Mucosa of gallbladder (tissue), 1 donor: ENCODE measurements around the gene ZNF695. TPM values are rescaled to one million over a fixed set of nuclear protein-coding genes. Genes with fewer than 3 reads are reported as not detected.
A peak's percentile ranks its signal among the peaks of the same experiment; 100 is the strongest.

Experiments used
- DNase-seq: peaks from one replicate; pipeline ENCODE4 v3.0.0-alpha.2; 2020; ENCODE audit warnings: low spot score
- total RNA-seq: library from RNA; stranded (reverse); gene quantifications from one replicate; pipeline ENCODE4 v1.2.1, GENCODE V29; 2021
- donor health status: DM: no; HTN: no; CAD: no.

The ZNF695 gene
- total RNA-seq, 1 donor from 2014 or later, result 0.06 TPM

GRCh38 chr1:246959944-246960693, 47.7 kb downstream of the ZNF695 start:
- no peak for DNase-seq

- DNase-seq, result no peak
Measured at GRCh38 chr1:246954126-246954525, 53.7 kb downstream of the ZNF695 start.

GRCh38 chr1:246951413-246951812, 56.4 kb downstream of the ZNF695 start:
- DNase-seq, result no peak

DNA sequence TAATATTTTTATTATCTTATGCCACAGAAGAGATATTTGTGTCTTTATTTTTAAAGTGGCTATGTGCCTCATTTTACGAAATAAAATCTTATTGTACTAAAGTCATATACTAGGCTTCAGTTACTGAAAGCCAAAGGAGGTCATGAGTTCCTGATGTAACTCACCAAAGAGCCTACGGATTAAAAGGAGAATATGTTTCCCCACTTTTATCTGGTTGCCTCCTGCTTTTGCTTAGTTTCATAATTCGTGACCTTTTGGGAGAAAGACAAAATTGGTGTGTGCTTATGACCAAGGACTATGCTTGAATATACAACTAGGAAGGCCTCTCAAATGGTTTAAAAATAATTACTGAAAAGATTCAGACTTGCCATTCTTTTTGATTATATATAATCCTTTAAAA, 57.9 kb downstream of the ZNF695 start:
- no peak for DNase-seq

DNA sequence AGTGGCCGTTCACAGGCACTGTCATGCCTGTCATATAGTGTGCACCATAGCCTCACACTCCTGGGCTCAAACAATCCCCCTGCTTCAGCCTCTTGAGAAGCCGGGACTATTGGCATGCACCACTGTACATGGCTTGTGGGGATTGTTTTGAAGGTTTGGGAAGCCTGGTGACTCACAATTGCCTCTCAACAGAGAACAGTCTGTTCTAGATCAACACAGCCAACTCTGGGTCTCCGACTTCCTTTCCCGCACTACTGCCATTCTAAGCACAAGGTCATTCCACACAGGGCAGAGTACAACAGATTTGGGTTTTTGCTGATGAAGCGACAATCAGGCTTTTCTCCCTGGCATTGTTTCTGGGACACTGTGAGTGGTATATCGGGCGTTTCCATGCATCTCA, 60.6 kb downstream of the ZNF695 start:
- DNase-seq, result peak; percentile 18

GRCh38 chr1:246946366-246946765, 61.5 kb downstream of the ZNF695 start:
- DNase-seq, result no peak

Other genes with a start within 250 kb of the ZNF695 start
- gene AHCTF1, start 76.1 kb downstream of the ZNF695 start, total RNA-seq, result 25.7 TPM
- 3.8 TPM for gene ZNF670, start 70.8 kb upstream of the ZNF695 start, total RNA-seq
- gene ZNF669, start 96.3 kb upstream of the ZNF695 start, total RNA-seq, result 7.0 TPM
- gene ZNF124, start 164.0 kb upstream of the ZNF695 start, total RNA-seq, result 34.2 TPM
- gene VN1R5, start 248.0 kb upstream of the ZNF695 start, total RNA-seq, result not detected